Osteoblast (primary cell): ENCODE data around the gene SYNPO. TPM values are rescaled to one million over a fixed set of nuclear protein-coding genes. Genes with fewer than 3 reads are reported as not detected.

Source experiments
- DNase-seq: peaks from one replicate; pipeline ENCODE4 v3.0.0; 2011; ENCODE audit warnings: low spot score, mixed read lengths; ENCODE audit not compliant: insufficient read length; ENCODE audit errors: missing footprints
- H2AFZ ChIP-seq: 2 replicates; pipeline ENCODE4 v1.6.0; 2011; ENCODE audit warnings: mild to moderate bottlenecking, low read length
- H3K27ac ChIP-seq: 2 replicates; pipeline ENCODE4 v1.5.1; 2011; ENCODE audit warnings: mild to moderate bottlenecking, low read depth, low read length, moderate library complexity
- H3K27me3 ChIP-seq: 2 replicates; pipeline ENCODE4 v1.6.0; 2012; ENCODE audit warnings: mild to moderate bottlenecking, control low read depth, inconsistent platforms, low read length, moderate library complexity; ENCODE audit not compliant: insufficient read depth
- H3K36me3 ChIP-seq: 2 replicates; pipeline ENCODE4 v1.5.1; 2011; ENCODE audit warnings: mild to moderate bottlenecking, low read length, control low read depth, moderate library complexity; ENCODE audit not compliant: insufficient read depth
- H3K4me1 ChIP-seq: 2 replicates; pipeline ENCODE4 v1.5.1; 2011; ENCODE audit warnings: mild to moderate bottlenecking, low read length, control low read depth, moderate library complexity; ENCODE audit not compliant: insufficient read depth
- H3K4me2 ChIP-seq: 2 replicates; pipeline ENCODE4 v1.6.0; 2011; ENCODE audit warnings: mild to moderate bottlenecking, low read length; ENCODE audit not compliant: insufficient read depth
- H3K4me3 ChIP-seq: fragments of 200-600 bp; sonication (generic); 3 replicates; pipeline ENCODE4 v1.5.1; 2012; ENCODE audit warnings: mild to moderate bottlenecking, low read length, inconsistent platforms; ENCODE audit not compliant: insufficient read depth
- H3K79me2 ChIP-seq: 2 replicates; pipeline ENCODE4 v1.6.0; 2012; ENCODE audit warnings: mild to moderate bottlenecking, low read length, control low read depth, inconsistent platforms; ENCODE audit not compliant: insufficient read depth
- H3K9me3 ChIP-seq: 2 replicates; pipeline ENCODE4 v1.5.1; 2011; ENCODE audit warnings: low read depth, low read length, control low read depth
- H4K20me1 ChIP-seq: 2 replicates; pipeline ENCODE4 v1.6.0; 2012; ENCODE audit warnings: mild to moderate bottlenecking, low read length, control low read depth; ENCODE audit not compliant: insufficient read depth
- CTCF ChIP-seq: IDR thresholded peaks from 2 replicates; pipeline ENCODE4 v1.5.1; 2011; ENCODE audit warnings: mild to moderate bottlenecking, low read depth, low read length, moderate library complexity; ENCODE audit errors: extremely low read depth
- total RNA-seq: library from RNA; depleted of rRNA; stranded (reverse); fragments of >200 nt; gene quantifications from 2 replicates; pipeline ENCODE4 v1.2.3, GENCODE V29; 2012

Gene SYNPO
- total RNA-seq, 1 donor: 4.0 TPM

- no peaks in the 10 kb centered on the region for H4K20me1 ChIP-seq
- peaks cover 26% of the 10 kb centered on the region for H3K36me3 ChIP-seq
- peak; percentile 63 for DNase-seq
- H2AFZ ChIP-seq: no peak overlapping the region
- H3K4me3 ChIP-seq: no peak overlapping the region
- no peaks in the 10 kb centered on the region for H3K27me3 ChIP-seq
- no peak overlapping the region for H3K4me2 ChIP-seq
- H3K9me3 ChIP-seq: no peaks in the 10 kb centered on the region
- H3K27ac ChIP-seq: no peak overlapping the region
- H3K79me2 ChIP-seq: peaks cover 12% of the 10 kb centered on the region
- peaks cover 32% of the 10 kb centered on the region for H3K4me1 ChIP-seq
- TF ChIP-seq CTCF: no peak
Observed at GRCh38 chr5:150647275-150648251, 7.1 kb downstream of the SYNPO start.

GRCh38 chr5:150648294-150649107, 8.0 kb downstream of the SYNPO start:
- no peaks in the 10 kb centered on the region for H3K9me3 ChIP-seq
- peaks cover 3% of the 10 kb centered on the region for H4K20me1 ChIP-seq
- no peak overlapping the region for H3K4me2 ChIP-seq
- DNase-seq: peak; percentile 57
- H3K4me1 ChIP-seq: peaks cover 31% of the 10 kb centered on the region
- no peak overlapping the region for H3K4me3 ChIP-seq
- no peaks in the 10 kb centered on the region for H3K27me3 ChIP-seq
- no peak for TF ChIP-seq CTCF
- no peak overlapping the region for H2AFZ ChIP-seq
- H3K79me2 ChIP-seq: peaks cover 12% of the 10 kb centered on the region
- no peak overlapping the region for H3K27ac ChIP-seq
- peaks cover 26% of the 10 kb centered on the region for H3K36me3 ChIP-seq

GRCh38 chr5:150649108-150650020, 8.9 kb downstream of the SYNPO start:
- H3K36me3 ChIP-seq: peaks cover 26% of the 10 kb centered on the region
- no peak overlapping the region for H2AFZ ChIP-seq
- no peak overlapping the region for H3K4me3 ChIP-seq
- H3K27ac ChIP-seq: no peak overlapping the region
- peaks cover 32% of the 10 kb centered on the region for H3K4me1 ChIP-seq
- DNase-seq: peak; percentile 52
- H4K20me1 ChIP-seq: peaks cover 4% of the 10 kb centered on the region
- H3K9me3 ChIP-seq: no peaks in the 10 kb centered on the region
- TF ChIP-seq CTCF: no peak
- H3K27me3 ChIP-seq: no peaks in the 10 kb centered on the region
- peaks cover 5% of the 10 kb centered on the region for H3K79me2 ChIP-seq
- H3K4me2 ChIP-seq: no peak overlapping the region
